ENCODE results near the gene HES2.
"Not testable (repeated sequence)": the region's sequence is repeated elsewhere in the genome, so short reads cannot be mapped to it uniquely, and the experiment has no call there.

HES2 gene

GRCh38 chr1:6437012-6437700, 17.4 kb upstream of the HES2 start:
- not testable (repeated sequence) for DNase-seq (ENCODE audit: low read depth, low spot score)

GRCh38 chr1:6436277-6436676, 16.6 kb upstream of the HES2 start:
- not testable (repeated sequence) for DNase-seq (ENCODE audit: low read depth, low spot score)

GRCh38 chr1:6435547-6435946, 15.8 kb upstream of the HES2 start:
- no peak for DNase-seq (ENCODE audit: low read depth, low spot score)

- DNase-seq (ENCODE audit: low read depth, low spot score), result no peak
Observed at GRCh38 chr1:6435129-6435528, 15.4 kb upstream of the HES2 start.

GRCh38 chr1:6434186-6434585, 14.5 kb upstream of the HES2 start:
- DNase-seq (ENCODE audit: low read depth, low spot score), result no peak

GRCh38 chr1:6431645-6432579, 12.2 kb upstream of the HES2 start:
- DNase-seq (ENCODE audit: low read depth, low spot score), result not testable (repeated sequence)

- not testable (repeated sequence) for DNase-seq (ENCODE audit: low read depth, low spot score)
Observed at GRCh38 chr1:6429660-6430411, 10.1 kb upstream of the HES2 start.

- not testable (repeated sequence) for DNase-seq (ENCODE audit: low read depth, low spot score)
Observed at GRCh38 chr1:6428453-6428852, 8.7 kb upstream of the HES2 start.

- no peak for DNase-seq (ENCODE audit: low read depth, low spot score)
Observed at GRCh38 chr1:6427441-6428390, 8.0 kb upstream of the HES2 start.

- DNase-seq (ENCODE audit: low read depth, low spot score), result no peak
Observed at GRCh38 chr1:6426972-6427350, 7.2 kb upstream of the HES2 start.

GRCh38 chr1:6426277-6426971, 6.7 kb upstream of the HES2 start:
- DNase-seq (ENCODE audit: low read depth, low spot score), result no peak

GRCh38 chr1:6425658-6426057, 5.9 kb upstream of the HES2 start:
- no peak for DNase-seq (ENCODE audit: low read depth, low spot score)

GRCh38 chr1:6424619-6425593, 5.2 kb upstream of the HES2 start, which contains the start of gene ESPN:
Gene ESPN (plus strand): TSS chr1:6424776. CDS start chr1:6424956, 180 bp downstream.
- DNase-seq (ENCODE audit: low read depth, low spot score), result no peak

- DNase-seq (ENCODE audit: low read depth, low spot score), result no peak
Observed at GRCh38 chr1:6424000-6424565, 4.4 kb upstream of the HES2 start.

- no peak for DNase-seq (ENCODE audit: low read depth, low spot score)
Observed at GRCh38 chr1:6423321-6423999, 3.7 kb upstream of the HES2 start.

GRCh38 chr1:6421266-6421665, 1.5 kb upstream of the HES2 start:
- no peak for DNase-seq (ENCODE audit: low read depth, low spot score)

- DNase-seq (ENCODE audit: low read depth, low spot score), result no peak
Observed at GRCh38 chr1:6420454-6421042, 829 bp upstream of the HES2 start.

- no peak for DNase-seq (ENCODE audit: low read depth, low spot score)
Observed at GRCh38 chr1:6419397-6419803, 319 bp downstream of the HES2 start.
